Measurements from ENCODE around the gene CCDC112.

- TF ChIP-seq CTCF (IDR thresholded peaks at IDR 0.05; ENCODE audit: low read depth, low read length) (no peak), POLR2A (IDR thresholded peaks at IDR 0.05; ENCODE audit: extremely low read depth, insufficient read length) (no peak)
Observed at GRCh38 chr5:115289104-115289503, 7.3 kb downstream of the CCDC112 start.

All from NB4 (cell line).